Endothelial cell of umbilical vein (primary cell): ENCODE data around the gene TRERF1. TPM values are rescaled to one million over a fixed set of nuclear protein-coding genes. Genes with fewer than 3 reads are reported as not detected.

Source experiments
- BruUV-seq: library from RNA; stranded (reverse); fragments of 400-500 nt; replicated peaks from 2 replicates; lab custom pipeline; 2021; lab: Mats Ljungman, UMichigan
- CTCF ChIA-PET: fragments of 300-600, 350-600 bp; sonication (Branson Sonifier 250); formaldehyde crosslinking; loops from one replicate; lab custom pipeline; 2021; ENCODE audit warnings: antibody characterized with exemption, inconsistent platforms; lab: Charles Lee
- POLR2A ChIA-PET: fragments of 300-600, 350-600 bp; sonication (Branson Sonifier 250); formaldehyde crosslinking; loops from one replicate; lab custom pipeline; 2021; ENCODE audit warnings: antibody characterized with exemption, inconsistent platforms; lab: Charles Lee
- DNase-seq: peaks from one replicate; pipeline ENCODE4 v3.0.0-alpha.2; 2011; ENCODE audit warnings: low read depth, low spot score
- FAIRE-seq: peaks from 2 replicates; lab custom pipeline; 2011; peaks lifted over from hg19 to GRCh38; lab: Jason Lieb, UNC
- H2AFZ ChIP-seq: 2 replicates; pipeline ENCODE4 v1.6.0; 2012; ENCODE audit warnings: low read depth, low read length, control low read depth, inconsistent platforms
- H3K27ac ChIP-seq: 2 replicates; pipeline ENCODE4 v1.5.1; 2011; ENCODE audit warnings: low read depth, mild to moderate bottlenecking, control low read depth, low read length, moderate library complexity; ENCODE audit not compliant: insufficient read depth
- H3K27me3 ChIP-seq, 2 experiments: 2 replicates each; pipeline versions ENCODE4 v1.6.0 to v1.6.1; 2011; ENCODE audit warnings: low read length in 2 of 2, mixed read lengths in 1 of 2; ENCODE audit not compliant: control insufficient read depth in 2 of 2, insufficient read depth in 2 of 2
- H3K36me3 ChIP-seq, 2 experiments: 2 replicates in 1 of 2; 3 replicates in 1 of 2; pipeline ENCODE4 v1.5.1; 2011; ENCODE audit warnings: low read length in 2 of 2, mild to moderate bottlenecking in 1 of 2, moderate library complexity in 1 of 2; ENCODE audit not compliant: control insufficient read depth in 2 of 2, insufficient read depth in 2 of 2; ENCODE audit errors: extremely low read depth in 1 of 2
- H3K4me1 ChIP-seq: 3 replicates; pipeline ENCODE4 v1.5.1; 2011; ENCODE audit warnings: mild to moderate bottlenecking, low read length; ENCODE audit not compliant: control insufficient read depth, insufficient read depth; ENCODE audit errors: extremely low read depth
- H3K4me2 ChIP-seq: 2 replicates; pipeline ENCODE4 v1.6.1; 2011; ENCODE audit warnings: low read length, control low read depth, mixed read lengths; ENCODE audit not compliant: insufficient read depth
- H3K4me3 ChIP-seq, 3 experiments: fragments of 200-600 bp in 1 of 3; sonication (generic), shearing (Covaris generic) in 1 of 3; replicated peaks in 1 of 3; 2 replicates each; pipeline ENCODE4 v1.5.1; 2011 to 2016; ENCODE audit warnings: control low read depth in 3 of 3, low read length in 3 of 3, mild to moderate bottlenecking in 2 of 3, inconsistent platforms in 1 of 3, low read depth in 1 of 3, moderate library complexity in 1 of 3; ENCODE audit not compliant: insufficient read depth in 1 of 3
- H3K79me2 ChIP-seq: 2 replicates; pipeline ENCODE4 v1.6.0; 2012; ENCODE audit warnings: low read length, inconsistent platforms; ENCODE audit not compliant: control insufficient read depth, insufficient read depth
- H3K9ac ChIP-seq: replicated peaks from 2 replicates; pipeline ENCODE3; 2011; ENCODE audit warnings: low read length, control low read depth; ENCODE audit not compliant: insufficient read depth; ENCODE audit errors: extremely low read depth
- H3K9me1 ChIP-seq: replicated peaks from 3 replicates; pipeline ENCODE4 v1.6.0; 2011; ENCODE audit warnings: mild to moderate bottlenecking, low read length; ENCODE audit not compliant: control insufficient read depth, insufficient read depth; ENCODE audit errors: extremely low read depth
- H3K9me3 ChIP-seq: replicated peaks from 2 replicates; pipeline ENCODE4 v1.5.1; 2012; ENCODE audit warnings: low read length, inconsistent platforms; ENCODE audit not compliant: control insufficient read depth, insufficient read depth
- H4K20me1 ChIP-seq: replicated peaks from 2 replicates; pipeline ENCODE3; 2011; ENCODE audit warnings: mild to moderate bottlenecking, low read length; ENCODE audit not compliant: control insufficient read depth, insufficient read depth; ENCODE audit errors: extremely low read depth
- CTCF ChIP-seq, 2 donors: IDR thresholded peaks; 1 replicate in 1 of 2; 2 replicates in 1 of 2; pipeline ENCODE4 v1.5.1; 2011; ENCODE audit warnings: low read length in 2 of 2, mild to moderate bottlenecking in 2 of 2, moderate library complexity in 2 of 2, control low read depth in 1 of 2, inconsistent platforms in 1 of 2, low read depth in 1 of 2; ENCODE audit not compliant: insufficient read depth in 1 of 2; ENCODE audit errors: extremely low read depth in 1 of 2
- EZH2 ChIP-seq: IDR thresholded peaks from 2 replicates; pipeline ENCODE4 v1.6.1; 2012; ENCODE audit warnings: borderline replicate concordance, low read depth, mild to moderate bottlenecking, moderate library complexity, low read length, inconsistent platforms; ENCODE audit not compliant: severe bottlenecking
- FOS ChIP-seq: IDR thresholded peaks from 2 replicates; pipeline ENCODE4 v1.6.1; 2011; ENCODE audit warnings: mild to moderate bottlenecking, low read length, moderate library complexity, borderline replicate concordance; ENCODE audit not compliant: insufficient read depth
- JUN ChIP-seq: IDR thresholded peaks from 2 replicates; pipeline ENCODE4 v1.6.1; 2011; ENCODE audit warnings: borderline replicate concordance, low read depth; ENCODE audit not compliant: insufficient read length, insufficient read depth
- MAX ChIP-seq: IDR thresholded peaks from 2 replicates; pipeline ENCODE4 v1.6.1; 2011; ENCODE audit not compliant: insufficient read depth, insufficient read length
- MYC ChIP-seq: IDR thresholded peaks from one replicate; pipeline ENCODE4 v1.6.1; 2011; ENCODE audit warnings: mild to moderate bottlenecking, low read depth, low read length
- POLR2A ChIP-seq: IDR thresholded peaks from 2 replicates; pipeline ENCODE4 v1.6.1; 2012; ENCODE audit warnings: low read depth, mild to moderate bottlenecking, control low read depth, low read length
- dilution Hi-C: fragments of 300-500 bp; cut with MboI; formaldehyde crosslinking; loops from one replicate; pipeline ENCODE4 v1.15.0; 2019; ENCODE audit warnings: low sequenced_read_pairs; ENCODE audit not compliant: extremely low pct_ligation_motif_present
- intact Hi-C: fragments of 100-400 bp; cut with micrococcal nuclease; formaldehyde crosslinking; loops from one replicate; pipeline ENCODE4 v1.10.0; 2022
- polyA plus RNA-seq, 4 experiments: library from polyadenylated mRNA; depleted of rRNA in 3 of 4; stranded (reverse) in 3 of 4; unstranded in 1 of 4; fragments of >200 nt; gene quantifications; 2 replicates each; pipeline versions ENCODE4 v1.2.1 to v1.2.3, GENCODE V29; 2011 to 2012; ENCODE audit warnings: missing spikeins in 1 of 4
- total RNA-seq: library from RNA; stranded (reverse); gene quantifications from 2 replicates; pipeline ENCODE4 v1.2.3, GENCODE V29; 2021

Gene TRERF1
- total and polyA plus RNA-seq, 2 donors (not counting 3 experiments of a cell fraction or from before 2014, with no cell fraction given): 0.73 to 5.5 TPM

GRCh38 chr6:42462474-42462972 lies 10.8 kb upstream of the TRERF1 start:
- ChIA-PET CTCF (interaction anchor here (0.7 to 1.6 kb wide), 4 partner anchors 8 to 199 kb away, joined by 3 read pairs; no protein-coding TSS in a partner anchor), POLR2A (interaction anchor here (0.7 kb wide), 1 partner anchor 20 kb away, joined by 6 read pairs; no protein-coding TSS in a partner anchor)
- Histone ChIP-seq H3K4me2 (no peak overlapping the region), H3K9me3 (no peaks in the 10 kb centered on the region), H3K36me3 (no peaks in the 10 kb centered on the region), H3K79me2 (no peaks in the 10 kb centered on the region), H3K4me1 (no peaks in the 10 kb centered on the region), H3K9ac (no peak overlapping the region), H3K4me3 (no peak overlapping the region), H2AFZ (no peak overlapping the region), H3K27ac (no peak overlapping the region), H4K20me1 (no peaks in the 10 kb centered on the region), H3K27me3 (peaks cover 3 to 4% of the 10 kb centered on the region in 2 experiments), H3K9me1 (no peaks in the 10 kb centered on the region)
- dilution Hi-C loops: no loop called here
- DNase-seq: no peak
- BruUV-seq: no TSS peak
- TF ChIP-seq MYC (no peak), EZH2 (no peak), MAX (no peak), FOS (no peak), CTCF (IDR thresholded peaks at IDR 0.05; ENCODE audit: extremely low read depth in 1 of 2, insufficient read depth in 1 of 2, low read depth in 1 of 2, low read length in 2 of 2) (no peak), POLR2A (no peak), JUN (no peak)
- FAIRE-seq: no peak
- intact Hi-C loops: no loop called here
